H1 (cell line): ENCODE results near the gene MXRA8. TPM values are rescaled to one million over a fixed set of nuclear protein-coding genes. Genes with fewer than 3 reads are reported as not detected.

Experiments used
- CTCF ChIA-PET: fragments of 300-600 bp; sonication (Branson Sonifier 250); formaldehyde crosslinking; loops from one replicate; lab custom pipeline; 2021; ENCODE audit not compliant: partially characterized antibody; lab: Charles Lee
- POLR2A ChIA-PET: fragments of 300-600 bp; sonication (Branson Sonifier 250); formaldehyde crosslinking; loops from one replicate; lab custom pipeline; 2021; ENCODE audit warnings: inconsistent platforms; ENCODE audit not compliant: partially characterized antibody; lab: Charles Lee
- DNase-seq, 2 experiments: peaks; one replicate each; pipeline versions ENCODE4 v3.0.0 to v3.0.0-alpha.2; 2010 to 2022; ENCODE audit warnings: low spot score in 2 of 2, low read depth in 1 of 2, mixed read lengths in 1 of 2
- FAIRE-seq: peaks from 2 replicates; lab custom pipeline; 2011; peaks lifted over from hg19 to GRCh38; lab: Jason Lieb, UNC
- H2AFZ ChIP-seq: 2 replicates; pipeline ENCODE4 v1.8.1; 2012; ENCODE audit warnings: low read length, inconsistent platforms
- H2AK5ac ChIP-seq: 2 replicates; pipeline ENCODE4 v1.6.1; 2013; ENCODE audit warnings: low read depth, low read length
- H2BK120ac ChIP-seq: replicated peaks from 2 replicates; pipeline ENCODE3; 2013; ENCODE audit warnings: low read depth, low read length, inconsistent platforms
- H2BK12ac ChIP-seq: 2 replicates; pipeline ENCODE4 v1.6.1; 2013; ENCODE audit warnings: low read depth, low read length
- H2BK15ac ChIP-seq: 2 replicates; pipeline ENCODE4 v1.6.1; 2013; ENCODE audit warnings: low read length
- H2BK20ac ChIP-seq: 2 replicates; pipeline ENCODE4 v1.6.1; 2013; ENCODE audit warnings: low read length
- H2BK5ac ChIP-seq: 2 replicates; pipeline ENCODE4 v1.6.1; 2013; ENCODE audit warnings: low read depth, low read length
- H3K14ac ChIP-seq: 2 replicates; pipeline ENCODE4 v1.6.1; 2013; ENCODE audit warnings: inconsistent platforms; ENCODE audit not compliant: insufficient read length
- H3K18ac ChIP-seq: 2 replicates; pipeline ENCODE4 v1.6.1; 2013; ENCODE audit warnings: low read length; ENCODE audit errors: extremely low read depth
- H3K23ac ChIP-seq: 2 replicates; pipeline ENCODE4 v1.6.1; 2013; ENCODE audit warnings: inconsistent platforms; ENCODE audit not compliant: insufficient read length
- H3K23me2 ChIP-seq: 2 replicates; pipeline ENCODE4 v1.6.1; 2013; ENCODE audit warnings: low read depth, low read length
- H3K27ac ChIP-seq: 2 replicates; pipeline ENCODE4 v1.6.1; 2011; ENCODE audit warnings: low read depth, low read length, inconsistent platforms
- H3K27me3 ChIP-seq, 4 experiments: replicated peaks in 1 of 4; 1 replicate in 1 of 4; 2 replicates in 3 of 4; pipeline versions ENCODE4 v1.6.1 to v1.8.1; 2011 to 2013; ENCODE audit warnings: low read length in 3 of 4, mild to moderate bottlenecking in 3 of 4, inconsistent platforms in 2 of 4, mixed read lengths in 2 of 4, moderate library complexity in 1 of 4; ENCODE audit not compliant: control insufficient read depth in 3 of 4, insufficient read depth in 3 of 4; ENCODE audit errors: extremely low read depth in 1 of 4
- H3K36me3 ChIP-seq, 4 experiments: 2 replicates each; pipeline versions ENCODE4 v1.6.1 to v1.8.1; 2011 to 2013; ENCODE audit warnings: mild to moderate bottlenecking in 4 of 4, low read length in 3 of 4, moderate library complexity in 2 of 4, control low read depth in 1 of 4, inconsistent platforms in 1 of 4; ENCODE audit not compliant: insufficient read depth in 4 of 4, control insufficient read depth in 2 of 4
- H3K4ac ChIP-seq: replicated peaks from 2 replicates; pipeline ENCODE3; 2013; ENCODE audit warnings: low read length, low read depth, mixed read lengths, inconsistent platforms; ENCODE audit not compliant: insufficient read length
- H3K4me1 ChIP-seq, 4 experiments: replicated peaks in 1 of 4; 1 replicate in 1 of 4; 2 replicates in 3 of 4; pipeline versions ENCODE4 v1.6.1 to v1.8.1; 2011 to 2013; ENCODE audit warnings: low read length in 3 of 4, inconsistent platforms in 2 of 4, mixed read lengths in 1 of 4; ENCODE audit not compliant: insufficient read depth in 4 of 4, control insufficient read depth in 3 of 4
- H3K4me2 ChIP-seq, 2 experiments: 2 replicates each; pipeline versions ENCODE4 v1.6.1 to v1.8.1; 2011 to 2013; ENCODE audit warnings: low read depth in 2 of 2, low read length in 2 of 2, control low read depth in 1 of 2, inconsistent platforms in 1 of 2, mild to moderate bottlenecking in 1 of 2; ENCODE audit not compliant: insufficient read depth in 1 of 2
- H3K4me3 ChIP-seq, 4 experiments: fragments of 200-600, 300-600 bp in 1 of 4; sonication (generic), shearing (Covaris generic), sonication (Bioruptor Twin) in 1 of 4; 2 replicates each; pipeline versions ENCODE4 v1.5.1 to v1.8.1; 2011 to 2016; ENCODE audit warnings: low read length in 4 of 4, low read depth in 3 of 4, control low read depth in 2 of 4, inconsistent platforms in 2 of 4, mild to moderate bottlenecking in 2 of 4, mixed read lengths in 1 of 4, moderate library complexity in 1 of 4; ENCODE audit not compliant: insufficient read depth in 2 of 4; ENCODE audit errors: extremely low read depth in 1 of 4
- H3K56ac ChIP-seq: replicated peaks from 2 replicates; pipeline ENCODE3; 2013; ENCODE audit warnings: low read depth, mild to moderate bottlenecking, mixed read lengths, low read length, inconsistent platforms; ENCODE audit not compliant: insufficient read length
- H3K79me1 ChIP-seq: 2 replicates; pipeline ENCODE4 v1.6.1; 2013; ENCODE audit warnings: low read depth, low read length, control low read depth
- H3K79me2 ChIP-seq, 2 experiments: 2 replicates each; pipeline versions ENCODE4 v1.6.1 to v1.8.1; 2012 to 2013; ENCODE audit warnings: low read length in 2 of 2, mild to moderate bottlenecking in 2 of 2, inconsistent platforms in 1 of 2; ENCODE audit not compliant: insufficient read depth in 2 of 2, control insufficient read depth in 1 of 2
- H3K9ac ChIP-seq, 4 experiments: replicated peaks in 1 of 4; 1 replicate in 1 of 4; 2 replicates in 3 of 4; pipeline versions ENCODE4 v1.6.1 to v1.8.1; 2011 to 2013; ENCODE audit warnings: low read depth in 3 of 4, low read length in 3 of 4, control low read depth in 2 of 4, mild to moderate bottlenecking in 2 of 4, moderate library complexity in 2 of 4, inconsistent platforms in 1 of 4; ENCODE audit errors: extremely low read depth in 1 of 4
- H3K9me3 ChIP-seq, 2 experiments: 2 replicates each; pipeline versions ENCODE4 v1.6.1 to v1.8.1; 2012 to 2013; ENCODE audit warnings: mild to moderate bottlenecking in 2 of 2, moderate library complexity in 2 of 2, control low read depth in 1 of 2, inconsistent platforms in 1 of 2, low read depth in 1 of 2, low read length in 1 of 2, mixed read lengths in 1 of 2; ENCODE audit not compliant: insufficient read depth in 2 of 2
- H4K20me1 ChIP-seq, 2 experiments: replicated peaks in 1 of 2; 2 replicates each; pipeline versions ENCODE3 to v1.8.1; 2011 to 2013; ENCODE audit warnings: inconsistent platforms in 2 of 2, low read length in 2 of 2, mild to moderate bottlenecking in 1 of 2; ENCODE audit not compliant: insufficient read depth in 2 of 2, control insufficient read depth in 1 of 2
- H4K5ac ChIP-seq: 2 replicates; pipeline ENCODE4 v1.6.1; 2013; ENCODE audit warnings: low read length, low read depth, mixed read lengths, inconsistent platforms; ENCODE audit not compliant: insufficient read length
- H4K8ac ChIP-seq: 2 replicates; pipeline ENCODE4 v1.8.0; 2013; ENCODE audit warnings: mild to moderate bottlenecking, moderate library complexity, low read length, inconsistent platforms; ENCODE audit not compliant: insufficient read depth; ENCODE audit errors: extremely low read depth
- H4K91ac ChIP-seq: replicated peaks from 2 replicates; pipeline ENCODE3; 2013; ENCODE audit warnings: low read length, mixed read lengths, inconsistent platforms; ENCODE audit not compliant: insufficient read length
- BACH1 ChIP-seq: IDR thresholded peaks from 2 replicates; pipeline ENCODE4 v1.6.1; 2012; ENCODE audit warnings: low read length, improper control_type of control experiment
- BCL11A ChIP-seq, 2 experiments: IDR thresholded peaks; one replicate each; pipeline ENCODE4 v1.6.1; 2011; ENCODE audit warnings: low read depth in 2 of 2, low read length in 2 of 2, mild to moderate bottlenecking in 2 of 2
- CHD1 ChIP-seq: IDR thresholded peaks from 2 replicates; pipeline ENCODE4 v1.6.1; 2012; ENCODE audit warnings: low read depth, low read length, improper control_type of control experiment
- EGR1 ChIP-seq: IDR thresholded peaks from 2 replicates; pipeline ENCODE4 v1.6.1; 2011; ENCODE audit warnings: low read depth, low read length, borderline replicate concordance
- GABPA ChIP-seq: IDR thresholded peaks from 2 replicates; pipeline ENCODE4 v1.6.1; 2011; ENCODE audit warnings: mild to moderate bottlenecking, low read length, moderate library complexity, borderline replicate concordance; ENCODE audit not compliant: insufficient read depth
- KDM5A ChIP-seq: fragments of 200-600 bp; IDR thresholded peaks from 2 replicates; pipeline ENCODE4 v1.7.1; 2012; ENCODE audit warnings: mild to moderate bottlenecking, low read length, inconsistent platforms, mixed read lengths
- RFX5 ChIP-seq: IDR thresholded peaks from 2 replicates; pipeline ENCODE4 v1.6.1; 2011; ENCODE audit warnings: low read depth, low read length, improper control_type of control experiment, borderline replicate concordance
- RNF2 ChIP-seq: fragments of 200-900, 300-1000 bp; sonication (generic); IDR thresholded peaks from 2 replicates; pipeline ENCODE4 v1.7.1; 2016; ENCODE audit warnings: borderline replicate concordance, low read depth, mild to moderate bottlenecking, antibody characterized with exemption, low read length; ENCODE audit not compliant: poor library complexity, severe bottlenecking; ENCODE audit errors: missing control alignments
- SIN3A ChIP-seq, 2 experiments: IDR thresholded peaks in 1 of 2; conservative IDR thresholded peaks in 1 of 2; 2 replicates each; pipeline ENCODE4 v1.6.1; 2011 to 2012; ENCODE audit warnings: low read length in 2 of 2, improper control_type of control experiment in 1 of 2, low read depth in 1 of 2, mild to moderate bottlenecking in 1 of 2
- SP2 ChIP-seq: IDR thresholded peaks from 2 replicates; pipeline ENCODE4 v1.6.1; 2012; ENCODE audit warnings: mild to moderate bottlenecking, low read length, inconsistent platforms
- TEAD4 ChIP-seq: IDR thresholded peaks from 2 replicates; pipeline ENCODE4 v1.6.1; 2012; ENCODE audit warnings: low read depth, low read length, inconsistent platforms, mixed read lengths
- WGBS, 2 experiments: shearing (Covaris generic) in 1 of 2; methylation state at CpG; one replicate each; pipeline versions ENCODE4 v1.1.6 to v1.1.7; 2013 to 2015; ENCODE audit warnings: low lambda C conversion rate in 2 of 2, mixed read lengths in 2 of 2, inconsistent platforms in 1 of 2, low coverage in 1 of 2, missing lambda C conversion rate in 1 of 2; ENCODE audit not compliant: insufficient replicate concordance in 2 of 2, insufficient coverage in 1 of 2, insufficient read length in 1 of 2; ENCODE audit errors: extremely low coverage in 1 of 2, missing lambda C conversion rate in 1 of 2; 5-methylcytosine and 5-hydroxymethylcytosine counted together
- polyA plus RNA-seq, 7 experiments: library from polyadenylated mRNA; depleted of rRNA in 3 of 7; stranded (reverse) in 5 of 7; unstranded in 2 of 7; fragments of >200 nt in 5 of 7; fragments of 200-250 nt in 2 of 7; gene quantifications; 1 replicate in 5 of 7; 2 replicates in 1 of 7; 4 replicates in 1 of 7; pipeline versions ENCODE4 v1.2.1 to v1.2.3, GENCODE V29; 2011 to 2013; ENCODE audit warnings: missing spikeins in 2 of 7, mixed read lengths in 2 of 7
- total RNA-seq: library from RNA; stranded (reverse); fragmentation: NEBNext Ultra II Directional; extraction: Animal tissue kit (Norgen Biotek cat#: 25700); gene quantifications from 2 replicates; pipeline ENCODE4 v1.2.1, GENCODE V29; 2021
- TF ChIP-seq, protein P1 (sequence below): IDR thresholded peaks from 2 replicates; pipeline ENCODE4 v1.6.1; 2011; ENCODE audit warnings: low read length, improper control_type of control experiment

MXRA8 gene
- total and polyA plus RNA-seq, 2 of the 8 experiments (the other 6 are each of a cell fraction or from before 2014, with no cell fraction given): 10.5 to 17.2 TPM

DNA sequence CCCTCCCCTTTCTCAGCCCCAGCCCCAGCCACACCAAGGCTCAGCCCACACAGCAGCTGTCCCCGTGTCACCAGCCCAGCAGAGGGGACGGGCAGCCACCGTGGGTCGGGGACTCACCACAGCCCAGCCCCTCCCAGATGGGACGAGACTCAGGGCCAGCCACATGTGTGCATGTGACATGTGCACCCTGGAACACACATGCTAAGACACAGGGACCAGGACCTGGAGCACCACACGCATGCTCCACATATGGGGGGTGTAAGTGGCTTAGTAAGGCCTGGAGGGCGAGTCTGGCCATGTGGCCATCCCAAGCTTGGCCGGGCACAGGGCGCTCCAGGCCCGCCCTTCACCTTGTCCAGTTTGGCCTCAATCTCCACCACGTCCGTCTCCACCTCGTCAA, 54.6 kb downstream of the MXRA8 start:
- Histone ChIP-seq H4K5ac (no peak overlapping the region), H3K23me2 (peaks cover 13% of the 10 kb centered on the region; the same call in 1 of the 2 replicates), H2BK15ac (peak overlapping the region; percentile 31; the same call in 1 of the 2 replicates), H2AK5ac (peak overlapping the region; percentile 65; the same call in 1 of the 2 replicates), H3K79me2 (peaks cover 0 to 6% of the 10 kb centered on the region in 2 experiments; a peak in 1 of 4 replicates), H3K4ac (no peak overlapping the region), H4K91ac (peak overlapping the region; percentile 74), H3K23ac (no peak overlapping the region), H3K56ac (no peak overlapping the region), H2AFZ (no peak overlapping the region), H2BK120ac (no peak overlapping the region), H4K20me1 (peaks cover 5 to 23% of the 10 kb centered on the region in 2 experiments), H2BK5ac (peak overlapping the region; percentile 75; the same call in 1 of the 2 replicates), H3K14ac (no peak overlapping the region), H3K4me2 (no peak overlapping the region), H2BK20ac (no peak overlapping the region), H3K79me1 (peaks cover 4% of the 10 kb centered on the region; the same call in 1 of the 2 replicates), H2BK12ac (peak overlapping the region; percentile 96; the same call in 1 of the 2 replicates), H3K4me3 (no peak overlapping the region), H3K36me3 (no peaks in the 10 kb centered on the region), H3K18ac (no peak overlapping the region), H4K8ac (peak overlapping the region; percentile 79), H3K27me3 (peaks cover 0 to 4% (median 1%) of the 10 kb centered on the region in 4 experiments; a peak in 1 of 7 replicates), H3K4me1 (peaks cover 0 to 31% (median 23%) of the 10 kb centered on the region in 4 experiments; a peak in 6 of 7 replicates), H3K9ac (no peak overlapping the region), H3K27ac (no peak overlapping the region), H3K9me3 (no peaks in the 10 kb centered on the region)
- ChIA-PET CTCF (interaction anchor here (0.6 to 2.1 kb wide), 5 partner anchors 13 to 327 kb away, joined by 3 to 17 read pairs (median 4); no protein-coding TSS in a partner anchor), POLR2A (interaction anchor here (0.6 to 2.9 kb wide), 2 partner anchors 9 to 147 kb away, joined by 3 to 11 read pairs; no protein-coding TSS in a partner anchor)
- FAIRE-seq (no peak), DNase-seq (no peak)
- 94% methylated on average over 13 of the region's 13 CpGs; no CpG with 5 or more reads in 1 of the 2 experiments for WGBS, 2 experiments
- TF ChIP-seq RFX5 (no peak), RNF2 (no peak), TEAD4 (no peak), EGR1 (no peak), SP2 (no peak), BACH1 (no peak), CHD1 (no peak), SIN3A (conservative IDR thresholded peaks at IDR 0.05 in 1 of 2, IDR thresholded peaks at IDR 0.05 in 1 of 2; ENCODE audit: low read depth in 1 of 2, low read length in 2 of 2) (no peak), BCL11A (IDR thresholded peaks at IDR 0.05; ENCODE audit: low read depth in 2 of 2, low read length in 2 of 2) (no peak), GABPA (no peak), KDM5A (no peak)
- TF ChIP-seq, protein P1, sequence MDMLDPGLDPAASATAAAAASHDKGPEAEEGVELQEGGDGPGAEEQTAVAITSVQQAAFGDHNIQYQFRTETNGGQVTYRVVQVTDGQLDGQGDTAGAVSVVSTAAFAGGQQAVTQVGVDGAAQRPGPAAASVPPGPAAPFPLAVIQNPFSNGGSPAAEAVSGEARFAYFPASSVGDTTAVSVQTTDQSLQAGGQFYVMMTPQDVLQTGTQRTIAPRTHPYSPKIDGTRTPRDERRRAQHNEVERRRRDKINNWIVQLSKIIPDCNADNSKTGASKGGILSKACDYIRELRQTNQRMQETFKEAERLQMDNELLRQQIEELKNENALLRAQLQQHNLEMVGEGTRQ: no peak
